ENCODE results near the gene SORT1. TPM values are rescaled to one million over a fixed set of nuclear protein-coding genes. Genes with fewer than 3 reads are reported as not detected.

SORT1 gene
- total and polyA plus RNA-seq, 10 donors: 2.0 to 63.9 (median 35.0) TPM

- peak overlapping the region; percentile 79 to 96 (median 90) for H3K27ac ChIP-seq
Measured at GRCh38 chr1:109427171-109427467, 29.4 kb upstream of the SORT1 start.

GRCh38 chr1:109426281-109427170 is 28.8 kb upstream of the SORT1 start, which contains the start of gene PSMA5:
PSMA5 (minus strand) TSS chr1:109426448; CDS start chr1:109426330, 118 bp downstream.
- peak; percentile 96 to 97 (median 96) for TF ChIP-seq POLR2AphosphoS5 (IDR thresholded peaks at IDR 0.05)
- peak in 2 of 3 donors; percentile 57 to 79 for TF ChIP-seq POLR2A (IDR thresholded peaks at IDR 0.05)
- TF ChIP-seq CTCF (IDR thresholded peaks at IDR 0.05 in 8 of 11, conservative IDR thresholded peaks at IDR 0.05 in 3 of 11): peak in 3 of 11 experiments; percentile 15 to 39 (median 37)
- Histone ChIP-seq H3K9me3 (no peaks in the 10 kb centered on the region), H3K27me3 (replicated peaks in 1 of 7) (no peaks in the 10 kb centered on the region), H3K36me3 (peaks cover 0 to 12% (median 3%) of the 10 kb centered on the region in 6 donors), H3K27ac (peak within 1 kb of the TSS; percentile 85 to 96 (median 90)), H3K4me3 (peak within 1 kb of the TSS; percentile 87 to 99 (median 92)), H3K4me1 (peaks cover 13 to 56% (median 47%) of the 10 kb centered on the region in 6 donors)
- WGBS, 5 donors: 0 to 1% (median 0%) methylated on average over 40 to 50 of the region's 50 CpGs
- intact Hi-C loops (cut with DNase I; ENCODE audit: low total_unique reads): loop anchor here (2.0 to 10.0 kb wide), 2 partner anchors 56 to 108 kb away; partner anchors contain the start of genes ATXN7L2 and GPR61
- DNase-seq: peak; percentile 97

More at GRCh38 chr1:109427171-109427467, 29.4 kb upstream of the SORT1 start:
- WGBS, 5 donors: 8 to 10% (median 9%) methylated on average over 7 of the region's 7 CpGs
- Histone ChIP-seq H3K36me3 (peaks cover 0 to 6% (median 0%) of the 10 kb centered on the region in 6 donors), H3K4me1 (peaks cover 13 to 51% (median 44%) of the 10 kb centered on the region in 6 donors), H3K27me3 (replicated peaks in 1 of 7) (no peaks in the 10 kb centered on the region), H3K9me3 (no peaks in the 10 kb centered on the region), H3K4me3 (peak overlapping the region; percentile 71 to 99 (median 92))
- no peak for TF ChIP-seq POLR2AphosphoS5 (IDR thresholded peaks at IDR 0.05)
- TF ChIP-seq POLR2A (IDR thresholded peaks at IDR 0.05): no peak
- TF ChIP-seq CTCF (IDR thresholded peaks at IDR 0.05 in 8 of 11, conservative IDR thresholded peaks at IDR 0.05 in 3 of 11): no peak
- intact Hi-C loops (cut with DNase I; ENCODE audit: low total_unique reads): loop anchor here (2.0 to 10.0 kb wide), 2 partner anchors 56 to 108 kb away; partner anchors contain the start of genes ATXN7L2 and GPR61
- DNase-seq: no peak

- no peaks in the 10 kb centered on the region for H3K27me3 ChIP-seq (replicated peaks in 1 of 7)
- intact Hi-C loops (cut with DNase I; ENCODE audit: low total_unique reads): loop anchor here (2.0 to 10.0 kb wide), 2 partner anchors 57 to 109 kb away; partner anchors contain the start of genes ATXN7L2 and GPR61
- TF ChIP-seq POLR2A (IDR thresholded peaks at IDR 0.05): no peak
- TF ChIP-seq POLR2AphosphoS5 (IDR thresholded peaks at IDR 0.05): no peak
- no peak for TF ChIP-seq CTCF (IDR thresholded peaks at IDR 0.05 in 8 of 11, conservative IDR thresholded peaks at IDR 0.05 in 3 of 11)
- no peak for DNase-seq
- H3K27ac ChIP-seq: peak overlapping the region; percentile 85 to 96 (median 90)
- H3K9me3 ChIP-seq: no peaks in the 10 kb centered on the region
- peaks cover 13 to 56% (median 47%) of the 10 kb centered on the region in 6 donors for H3K4me1 ChIP-seq
- peak overlapping the region; percentile 87 to 99 (median 92) for H3K4me3 ChIP-seq
- 0 to 1% (median 0%) methylated on average over 27 to 32 of the region's 32 CpGs for WGBS, 5 donors
- H3K36me3 ChIP-seq: peaks cover 0 to 21% (median 10%) of the 10 kb centered on the region in 6 donors
Measured at GRCh38 chr1:109425391-109426280, 27.9 kb upstream of the SORT1 start.
